ENCODE measurements around the gene NSUN7.

The NSUN7 gene

DNA sequence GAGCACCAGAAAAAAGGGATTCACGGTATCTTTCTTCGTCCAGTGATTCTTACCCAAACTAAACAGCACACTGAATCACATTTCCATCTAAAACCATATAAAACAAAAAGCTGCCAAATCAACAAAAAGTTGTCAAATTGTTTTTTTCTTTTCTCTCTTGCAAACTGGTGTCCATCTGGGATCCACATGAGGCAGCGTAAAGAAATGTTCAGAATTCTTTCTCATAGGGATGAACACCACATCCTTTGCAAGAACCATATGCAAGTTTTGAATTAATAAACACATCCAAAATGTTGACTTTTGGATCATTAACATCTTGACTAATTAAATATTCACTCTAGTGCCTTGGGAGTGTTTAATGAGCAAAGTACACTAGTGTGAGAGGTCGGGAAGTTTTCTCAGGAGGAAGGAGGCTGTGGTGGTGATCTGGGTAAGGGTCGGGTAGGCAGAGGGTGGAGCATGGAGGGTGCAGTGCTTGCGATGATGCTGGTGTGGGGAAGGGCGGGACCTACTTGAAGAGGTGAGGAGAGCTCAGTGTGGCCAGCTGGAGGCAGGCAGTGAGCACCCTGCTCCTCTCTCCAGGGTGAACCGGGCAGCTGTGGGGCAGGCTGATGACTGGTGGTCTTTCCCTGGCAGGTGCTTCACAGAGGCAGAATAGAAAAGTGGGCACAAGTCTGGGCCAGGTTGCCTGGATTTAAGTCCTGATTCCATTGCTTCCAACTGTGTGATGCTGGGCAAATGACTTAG, 72.8 kb downstream of the NSUN7 start:
- no peak for DNase-seq

DNA sequence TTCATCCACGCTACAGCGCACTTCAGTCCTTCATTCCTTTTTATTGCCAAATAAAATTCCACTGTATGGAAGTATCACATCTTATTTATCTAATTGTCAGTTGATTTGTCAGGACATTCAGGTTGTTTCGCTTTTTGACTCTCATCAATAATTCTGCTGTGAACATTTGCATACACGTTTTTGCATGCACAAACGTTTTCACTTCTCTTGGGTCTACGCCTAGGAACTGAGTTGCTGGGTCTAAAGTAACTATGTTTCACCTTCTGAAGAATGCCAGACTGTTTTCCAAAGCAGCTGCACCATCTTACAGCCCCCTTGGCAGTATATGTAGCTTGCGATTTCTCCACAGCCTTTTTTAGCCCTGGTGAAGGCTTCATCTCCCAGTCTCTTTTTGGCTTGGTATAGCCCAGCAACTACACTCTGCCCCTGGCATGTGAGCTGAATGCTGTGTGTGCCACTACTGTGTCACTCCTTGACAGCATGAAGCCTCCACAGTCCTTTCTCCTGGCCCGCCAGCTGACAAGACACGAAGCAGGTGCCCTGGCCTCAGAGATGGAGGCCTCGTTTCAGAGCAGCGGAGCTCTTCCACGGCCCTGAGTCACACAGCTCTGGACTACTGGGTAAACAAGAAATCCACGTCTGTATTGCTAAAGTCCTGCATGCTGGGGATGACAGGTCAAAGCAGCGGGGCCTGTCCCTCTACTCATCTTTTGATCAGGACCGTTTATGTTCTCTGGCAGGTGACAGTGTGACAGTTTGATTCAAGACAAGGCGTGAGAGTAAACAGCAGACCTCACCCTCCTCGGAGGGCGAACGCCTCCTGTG, 75.5 kb downstream of the NSUN7 start:
- no peak for DNase-seq

DNA sequence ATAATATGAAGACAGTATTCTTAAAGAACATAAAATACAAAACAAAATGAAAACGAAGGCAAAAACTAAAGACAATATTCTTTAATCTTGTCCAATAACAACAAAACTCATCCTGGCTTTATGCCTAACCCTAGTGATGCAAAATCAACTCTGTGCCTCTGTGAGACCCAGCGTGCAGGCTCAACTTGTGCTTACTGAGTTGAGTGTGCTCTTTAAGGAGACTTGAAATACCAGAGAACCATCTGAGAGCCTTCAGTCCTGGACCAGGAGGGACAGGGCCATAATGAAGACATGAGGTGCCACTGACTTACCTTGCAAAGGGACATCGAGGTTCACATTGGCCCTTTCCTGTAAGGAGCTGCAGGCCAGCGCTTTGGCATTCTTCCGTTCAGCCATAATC, 77.1 kb downstream of the NSUN7 start:
- DNase-seq: no peak

DNA sequence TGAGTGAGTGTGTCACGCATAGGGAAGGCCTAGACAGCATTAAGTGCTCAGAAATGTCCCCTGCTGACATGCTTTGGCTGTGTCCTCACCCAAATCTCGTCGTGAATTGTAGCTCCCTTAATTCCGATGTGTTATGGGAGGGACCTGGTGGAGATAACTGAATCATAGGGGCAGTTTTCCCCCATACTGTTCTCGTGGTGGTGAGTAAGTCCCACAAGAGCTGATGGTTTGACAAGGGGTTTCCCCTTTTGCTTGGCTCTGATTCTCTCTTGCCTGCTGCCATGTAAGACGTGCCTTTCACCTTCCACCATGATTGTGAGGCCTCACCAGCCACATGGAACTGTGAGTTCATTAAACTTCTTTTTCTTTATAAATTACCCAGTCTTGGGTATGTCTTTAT, 78.0 kb downstream of the NSUN7 start:
- no peak for DNase-seq

DNA sequence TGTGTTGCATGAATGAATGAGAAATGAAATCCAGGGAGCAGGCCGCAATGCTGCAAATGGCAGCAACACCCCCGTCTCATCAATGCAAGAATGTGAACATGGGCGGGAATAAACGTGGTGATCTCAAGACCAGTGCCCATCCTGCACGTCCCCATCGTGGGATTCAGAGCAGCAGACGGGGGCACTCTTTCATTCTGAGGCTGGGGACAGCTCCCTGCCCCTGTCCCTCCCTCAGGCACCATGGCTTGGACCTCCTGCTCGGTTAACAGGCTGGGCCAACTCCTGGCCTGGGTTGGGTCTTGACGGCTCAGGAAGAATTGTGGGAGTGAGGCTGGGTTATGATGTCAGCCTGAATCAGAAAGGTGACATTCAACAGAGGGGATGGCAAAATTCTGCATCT, 78.9 kb downstream of the NSUN7 start:
- DNase-seq: no peak

DNA sequence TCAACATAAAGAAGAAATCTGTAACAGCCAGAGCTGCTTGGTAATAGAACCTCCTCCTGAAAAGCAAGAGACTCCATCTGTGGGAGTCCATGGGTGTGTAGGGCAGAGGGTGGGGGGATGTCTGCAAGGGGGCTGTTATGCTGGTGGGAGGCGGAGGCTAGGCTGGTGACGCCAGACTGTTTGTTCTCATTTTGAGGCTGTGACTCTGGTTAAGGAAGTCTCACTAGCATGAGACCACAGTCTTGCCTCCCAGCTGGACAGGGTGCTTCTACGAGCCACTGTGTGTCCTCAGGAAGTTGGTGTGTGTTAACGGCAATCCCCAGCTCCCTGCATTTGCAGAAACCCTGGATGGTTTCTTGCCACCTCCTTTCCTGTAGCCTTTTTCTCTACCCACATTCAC, 79.8 kb downstream of the NSUN7 start:
- no peak for DNase-seq

DNA sequence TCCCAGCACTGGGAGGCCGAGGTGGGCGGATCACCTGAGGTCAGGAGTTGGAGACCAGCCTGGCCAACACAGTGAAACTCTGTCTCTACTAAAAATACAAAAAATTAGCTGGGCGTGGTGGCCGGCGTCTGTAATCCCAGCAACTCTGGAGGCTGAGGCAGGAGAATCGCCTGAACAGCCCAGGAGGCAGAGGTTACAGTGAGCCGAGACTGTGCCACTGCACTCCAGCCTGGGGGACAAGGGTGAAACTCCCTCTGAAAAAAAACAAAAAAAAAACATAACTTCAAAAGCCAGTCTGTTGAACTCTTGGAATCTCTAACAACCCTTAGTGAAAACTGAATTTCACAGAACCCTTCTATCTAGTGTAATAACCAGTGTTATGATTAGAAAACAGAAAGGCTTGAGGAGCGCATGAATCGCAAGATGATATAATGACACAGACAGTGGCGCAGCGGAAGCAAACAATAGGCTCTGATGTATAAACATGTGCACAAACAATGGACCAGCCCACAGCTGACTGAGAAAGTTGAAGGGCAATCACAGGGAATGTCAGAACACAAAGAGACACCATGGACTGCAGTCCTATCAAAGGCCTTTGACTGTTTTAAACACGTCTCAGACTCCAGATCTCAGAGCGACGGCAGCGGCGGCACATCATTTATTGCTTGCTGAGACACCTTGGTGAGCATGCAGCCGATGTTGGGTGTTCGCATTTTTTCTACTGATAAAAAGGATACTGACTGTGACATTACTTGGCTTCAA, 81.6 kb downstream of the NSUN7 start:
- DNase-seq: no peak

DNA sequence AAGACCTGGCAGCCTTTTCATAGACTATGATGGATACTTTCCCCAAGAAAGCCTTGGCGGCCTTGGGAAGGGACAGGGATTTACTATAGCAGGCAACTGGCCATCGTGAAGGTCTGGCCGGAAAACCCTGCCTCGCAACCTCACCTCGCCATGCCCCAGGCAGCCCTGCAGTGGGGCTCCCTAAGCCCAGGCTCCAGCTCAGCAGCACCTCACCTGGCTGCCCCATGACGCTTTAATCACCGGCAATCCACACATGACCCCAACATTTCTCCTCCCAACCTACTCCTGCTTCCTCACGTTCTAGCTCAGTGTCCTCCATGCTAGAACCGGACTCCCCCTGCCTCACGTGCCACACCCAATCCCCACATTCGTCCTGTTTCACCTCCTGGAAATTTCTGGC, 82.4 kb downstream of the NSUN7 start:
- DNase-seq: no peak

DNA sequence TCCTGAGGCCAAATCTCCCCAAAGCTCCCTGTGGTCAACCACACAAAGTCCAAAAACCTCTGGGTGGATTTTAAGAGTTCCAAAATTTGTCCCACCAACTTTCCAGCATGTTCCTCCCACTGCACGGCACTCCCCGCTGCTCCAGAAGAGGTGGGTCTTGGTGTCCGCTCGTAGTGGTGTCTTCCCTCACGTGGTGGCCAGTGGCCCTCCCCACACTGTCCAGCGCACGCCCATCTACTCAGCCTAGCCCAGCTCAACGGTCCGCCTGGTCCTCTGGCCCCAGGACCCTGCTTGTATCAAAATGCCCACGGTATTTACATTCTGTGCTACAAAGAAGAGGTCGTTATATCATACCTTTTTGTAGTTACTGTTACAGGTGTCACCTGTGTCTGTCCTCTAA, 83.5 kb downstream of the NSUN7 start:
- DNase-seq: no peak

DNA sequence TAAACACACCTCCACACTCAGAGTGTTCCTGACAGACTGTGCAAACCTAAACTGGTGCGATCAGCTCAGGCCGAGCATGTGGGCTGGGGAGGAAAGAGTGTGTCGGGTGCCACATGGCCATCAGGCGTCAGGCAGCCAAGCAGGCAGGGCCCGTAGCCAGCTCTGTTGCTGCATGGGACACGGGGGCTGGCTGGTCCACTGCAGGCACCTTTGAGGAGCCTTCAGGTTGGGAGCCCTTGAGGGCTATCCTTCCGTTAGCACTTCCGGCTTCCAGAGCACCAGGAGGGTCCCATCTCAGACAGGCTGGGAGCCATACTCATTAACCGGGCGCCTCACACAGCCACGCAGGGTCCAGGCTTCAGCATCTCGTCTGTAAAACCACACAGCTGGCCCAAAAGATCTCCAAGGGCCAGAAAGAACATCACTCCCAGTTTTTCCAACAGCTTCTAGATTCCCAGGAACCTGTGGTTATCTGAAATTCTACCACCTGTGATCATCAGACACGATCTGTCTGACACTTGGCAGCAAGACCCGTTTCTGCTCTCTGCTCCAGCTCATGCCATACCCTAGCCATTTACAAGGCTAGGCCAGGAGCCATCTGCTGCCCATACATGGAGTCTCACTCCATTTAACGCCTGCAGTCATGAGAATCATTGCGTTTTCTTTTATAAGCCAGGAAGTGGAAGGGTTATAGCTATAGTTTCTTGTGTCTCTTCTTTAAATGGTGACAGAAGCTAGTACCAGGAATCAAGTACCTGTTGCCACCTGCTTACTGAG, 87.5 kb downstream of the NSUN7 start:
- DNase-seq: no peak

DNA sequence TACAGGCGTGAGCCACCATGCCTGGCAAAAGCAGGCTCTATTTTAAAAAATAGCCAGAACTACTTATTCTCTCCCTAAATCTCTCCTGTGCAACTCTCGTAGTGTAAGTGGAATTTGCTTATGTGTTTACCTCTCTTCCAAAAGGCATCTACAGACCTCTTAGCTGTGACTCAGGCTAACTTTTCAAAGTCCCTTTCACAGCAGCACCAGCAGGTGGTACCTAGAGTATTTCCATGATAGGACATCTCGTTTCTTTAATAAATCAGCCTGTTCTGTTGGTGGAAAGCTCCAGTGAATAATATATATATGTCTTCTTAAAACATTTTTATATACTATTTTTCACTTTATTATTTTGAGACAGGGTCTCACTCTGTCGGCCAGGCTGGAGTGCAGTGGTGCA, 89.0 kb downstream of the NSUN7 start:
- DNase-seq: no peak

DNA sequence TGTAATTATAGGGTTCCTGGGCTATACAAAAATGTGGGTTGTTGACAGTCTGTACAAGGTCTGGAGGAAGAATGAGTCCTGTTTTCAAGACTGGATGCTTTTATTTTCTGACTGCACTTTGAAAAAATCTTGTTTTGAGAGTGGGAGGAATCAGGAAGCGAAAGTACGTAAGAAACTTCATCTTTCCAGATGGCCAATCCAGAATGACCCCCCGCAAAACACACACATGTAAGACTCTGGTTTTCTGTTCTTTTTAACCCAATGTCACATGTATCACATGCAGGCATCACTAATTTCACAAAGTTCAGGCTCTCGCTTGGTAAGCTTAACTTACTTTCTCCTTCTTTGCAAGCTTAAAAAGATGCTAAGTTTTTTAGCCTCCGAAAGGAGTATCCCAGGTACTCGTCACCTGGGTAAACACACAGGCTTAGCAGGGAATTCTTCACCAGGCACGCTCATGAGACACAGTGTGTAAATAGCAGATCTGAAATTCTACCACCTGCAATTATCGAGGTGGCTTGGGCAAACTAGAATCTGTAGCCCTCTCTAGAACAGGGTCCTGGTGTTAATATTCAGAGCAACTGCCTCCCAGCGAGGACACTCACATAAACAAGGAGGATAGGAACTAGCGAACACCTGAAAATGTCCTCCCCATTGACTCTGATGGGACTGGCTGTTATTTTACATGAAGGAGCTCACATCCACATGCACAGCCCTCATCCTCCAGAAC, 90.7 kb downstream of the NSUN7 start:
- no peak for DNase-seq

DNA sequence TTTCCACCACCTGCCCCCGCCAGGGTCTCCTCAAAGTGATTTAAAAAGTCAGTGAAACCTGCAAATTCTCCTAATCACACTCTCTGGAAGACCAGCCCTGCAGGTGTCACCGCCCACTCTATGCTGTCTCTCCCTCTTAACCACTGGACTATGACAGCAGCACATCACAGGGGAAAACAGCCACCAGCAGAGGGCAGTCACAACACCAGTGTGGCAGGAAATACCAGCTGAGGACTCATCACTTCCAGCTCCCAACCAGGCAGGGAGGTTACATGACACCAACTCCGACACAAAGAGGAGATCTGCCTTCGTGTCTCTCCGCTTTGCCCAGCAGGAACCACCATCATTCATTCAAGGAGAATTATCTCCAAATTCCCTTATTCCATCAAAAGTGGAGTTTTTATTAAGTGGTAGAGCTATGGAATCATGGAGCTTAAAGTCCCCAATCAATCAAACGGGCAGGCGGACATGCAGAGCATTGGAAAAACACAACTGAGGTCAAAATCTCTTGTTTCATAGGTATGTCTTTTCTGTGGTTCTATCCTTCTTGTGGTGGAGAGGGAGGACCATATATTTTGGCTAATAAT, 91.3 kb downstream of the NSUN7 start:
- no peak for DNase-seq

DNA sequence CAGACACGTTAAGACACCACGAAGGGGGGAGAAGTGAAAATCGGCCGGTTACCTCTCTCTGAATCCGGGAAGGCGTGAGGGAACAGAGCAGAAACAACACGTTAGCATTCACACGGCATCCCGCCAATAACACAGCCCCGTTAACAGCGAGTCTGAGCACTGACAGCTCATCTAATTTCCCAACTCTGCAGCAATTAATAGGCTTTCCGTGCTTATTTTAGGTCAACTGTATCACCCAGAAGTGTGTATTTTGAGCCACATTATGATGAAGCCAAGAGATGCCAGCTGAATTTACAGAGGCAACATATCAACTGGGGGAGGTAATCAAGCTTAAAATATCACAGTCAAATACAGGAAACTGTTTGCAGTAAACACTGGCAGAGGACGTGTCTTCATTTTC, 92.6 kb downstream of the NSUN7 start:
- DNase-seq: no peak

DNA sequence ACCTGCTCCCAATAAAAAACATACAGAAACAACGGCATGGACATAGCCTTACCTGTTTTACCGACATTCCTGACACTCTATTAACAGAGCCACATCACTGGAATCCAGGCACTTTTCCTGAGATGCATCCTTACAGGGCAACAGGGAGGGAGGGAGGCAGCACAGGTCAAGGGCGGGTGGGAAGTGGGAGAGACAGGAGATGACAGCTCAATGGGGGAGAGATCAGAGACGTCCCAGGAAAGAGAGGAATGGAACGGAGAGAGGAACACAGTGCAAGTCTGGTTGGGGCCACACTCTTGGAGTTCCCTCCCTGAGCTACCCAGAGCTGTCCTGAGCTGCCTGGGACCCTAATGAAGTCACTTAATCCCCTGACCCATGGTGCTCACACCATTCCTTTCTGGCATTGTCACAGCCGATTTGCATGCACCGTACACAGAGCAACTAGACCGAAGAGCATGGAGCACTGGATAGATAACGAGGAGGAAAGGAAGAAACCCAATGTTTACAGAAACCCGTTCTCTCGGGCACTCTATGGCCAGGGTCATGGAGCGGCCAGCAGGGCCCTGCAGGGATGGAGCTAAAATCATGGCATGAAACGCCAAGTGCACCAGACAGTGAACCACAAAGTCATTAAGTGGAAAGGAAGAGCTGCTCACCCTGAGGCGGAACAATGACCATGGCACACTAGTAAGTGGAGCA, 93.1 kb downstream of the NSUN7 start:
- no peak for DNase-seq

DNA sequence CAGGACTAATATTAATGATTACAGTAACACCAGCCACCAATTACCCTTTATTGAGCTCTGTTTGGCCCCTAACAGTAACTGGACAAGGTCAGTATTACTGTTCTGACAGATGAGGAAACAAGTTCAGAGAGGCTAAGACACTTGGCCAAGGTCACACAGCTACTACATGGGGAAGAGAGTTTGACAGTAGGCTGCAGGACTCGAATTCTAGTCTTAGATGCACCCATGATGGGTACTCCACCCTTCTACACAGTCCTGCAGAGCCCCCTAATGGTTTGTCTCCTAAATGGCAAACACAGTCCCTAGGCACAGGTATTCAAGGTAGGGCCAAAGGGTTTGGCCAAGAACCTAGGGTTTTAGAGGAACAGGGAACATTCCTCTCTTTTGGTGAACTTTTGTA, 93.9 kb downstream of the NSUN7 start:
- DNase-seq: no peak

DNA sequence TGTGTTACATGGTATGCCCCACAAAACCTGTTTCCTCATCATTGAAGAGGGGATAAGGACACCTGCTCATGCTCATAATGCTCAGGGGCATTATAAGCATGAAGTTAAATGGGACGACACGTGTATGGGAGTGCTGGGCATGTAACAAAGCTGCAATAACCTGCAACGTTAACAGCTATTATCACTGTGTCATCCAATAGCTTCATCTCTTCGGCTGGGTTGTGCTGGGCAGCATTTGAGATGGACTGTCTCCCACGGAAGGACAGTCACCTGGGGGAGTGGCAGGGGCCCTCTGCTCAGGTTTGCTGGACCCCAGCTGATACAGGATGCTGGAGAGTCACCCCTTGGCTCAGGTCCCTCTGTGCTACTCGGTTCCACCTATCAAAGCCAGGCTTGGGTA, 94.5 kb downstream of the NSUN7 start:
- no peak for DNase-seq

DNA sequence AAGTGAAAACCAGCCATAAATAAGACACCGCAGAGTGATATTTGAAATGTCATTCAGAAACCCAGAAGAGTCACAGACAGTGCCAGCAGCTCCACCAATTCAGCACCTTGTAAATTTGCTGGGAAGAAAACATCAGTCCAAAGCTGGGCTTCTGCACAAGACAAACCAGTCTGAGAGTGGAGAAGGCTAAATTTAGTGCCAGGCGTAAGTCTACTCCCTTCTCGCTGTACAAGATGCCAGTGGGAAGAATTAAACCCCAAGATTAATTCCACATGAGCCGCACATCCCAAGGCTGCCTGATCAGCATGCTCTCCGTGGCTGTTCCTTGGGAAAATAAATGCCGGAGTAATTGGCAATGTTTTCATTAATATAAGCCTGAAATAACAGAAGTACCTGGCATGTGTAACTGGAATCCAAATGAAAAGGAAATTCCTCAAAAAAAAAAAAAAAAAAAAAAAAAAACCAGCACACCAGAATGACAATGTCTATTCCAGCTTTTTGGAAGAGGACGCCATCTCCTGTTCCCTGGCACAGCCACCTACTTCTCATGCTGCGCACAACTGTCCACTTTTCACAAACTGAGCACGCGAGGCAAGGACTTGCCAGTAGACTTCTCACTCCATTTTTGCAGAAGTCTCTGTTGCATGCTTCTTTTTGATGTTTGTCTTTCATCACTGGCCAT, 95.5 kb downstream of the NSUN7 start:
- DNase-seq: no peak

DNA sequence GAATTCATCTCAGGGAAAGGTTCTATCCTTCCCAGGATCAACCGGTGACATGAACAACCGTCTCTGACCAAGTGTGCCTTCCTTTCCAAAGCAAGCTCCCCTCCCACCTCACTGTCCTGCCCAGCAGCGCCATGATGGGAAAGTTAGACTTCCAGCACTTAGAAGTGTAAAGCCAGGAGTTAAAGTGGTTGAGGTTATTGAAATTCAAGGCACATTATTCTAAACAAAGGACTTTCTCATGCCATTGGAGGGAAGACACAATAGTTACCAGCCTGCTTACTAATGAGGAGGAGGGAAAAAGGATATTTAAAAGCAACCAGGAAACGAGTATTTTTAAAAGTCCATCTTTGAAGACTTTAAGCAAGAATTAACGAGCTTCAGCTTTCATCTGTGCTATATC, 96.8 kb downstream of the NSUN7 start:
- DNase-seq: no peak

DNA sequence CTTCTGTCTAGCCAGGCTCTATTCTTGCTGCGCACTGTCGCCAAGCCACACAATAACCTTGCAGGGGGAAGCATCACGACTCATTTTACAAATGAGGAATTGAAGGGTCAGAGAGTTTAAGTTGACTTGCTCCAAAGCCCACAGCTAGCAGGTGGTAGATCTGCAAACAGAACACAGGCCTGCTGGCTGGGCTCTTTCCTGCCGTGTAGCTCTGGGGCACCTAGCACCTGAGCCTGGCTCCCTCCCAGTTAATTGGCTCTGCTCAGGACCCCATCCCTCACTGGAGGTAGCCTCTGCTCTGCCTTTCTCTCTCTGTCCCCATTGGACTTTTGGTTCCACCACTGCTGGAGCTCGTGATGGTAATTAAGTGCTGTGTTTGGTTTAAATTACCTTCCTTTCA, 98.5 kb downstream of the NSUN7 start:
- DNase-seq: no peak

DNA sequence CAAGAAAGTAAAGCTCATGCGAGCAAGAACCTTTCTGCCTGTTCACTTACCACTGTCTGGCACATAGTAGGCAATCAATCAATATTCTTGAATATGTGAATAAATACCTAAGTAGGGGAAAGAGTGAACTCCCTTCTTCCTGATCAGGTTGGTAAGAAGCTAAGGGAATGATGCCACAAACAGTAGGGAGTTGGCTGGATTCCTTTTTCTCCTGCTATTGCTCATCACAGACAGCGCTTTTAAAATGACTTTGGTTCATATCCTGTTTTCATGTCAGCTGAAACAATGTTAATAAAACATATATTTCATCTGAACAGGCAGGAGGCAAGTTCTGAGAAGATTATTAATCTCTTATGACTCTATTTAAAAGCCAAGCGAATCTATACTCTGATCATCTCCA, 99.2 kb downstream of the NSUN7 start:
- no peak for DNase-seq

All from NCI-H1105 (cell line).